Measurements from ENCODE around the gene SOX2. TPM values are rescaled to one million over a fixed set of nuclear protein-coding genes. Genes with fewer than 3 reads are reported as not detected.

SOX2 gene
- polyA plus RNA-seq, 1 donor from 2014 or later: 7.5 TPM

DNA sequence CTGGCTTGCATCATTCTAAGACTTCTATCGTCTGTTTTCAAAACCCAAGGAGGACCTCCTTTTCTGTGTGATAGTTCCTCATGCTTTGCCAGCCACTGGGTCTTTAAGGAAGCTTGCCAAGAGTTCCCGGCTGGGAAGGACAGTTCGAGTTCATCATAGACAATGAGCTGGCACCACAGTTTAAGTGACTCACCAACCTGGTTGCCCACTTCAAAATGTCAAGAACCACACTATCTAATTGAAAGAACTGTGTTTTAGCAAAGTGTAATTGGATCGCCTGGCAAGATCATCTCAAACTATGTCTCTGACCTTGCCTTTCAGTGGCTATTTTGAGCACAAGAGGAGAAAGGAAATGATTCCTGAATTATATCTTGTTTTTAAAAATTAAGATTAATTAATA is 27.9 kb downstream of the SOX2 start:
- Histone ChIP-seq H3K9me3 (ENCODE audit: low read length) (no peaks in the 10 kb centered on the region), H3K4me2 (ENCODE audit: low read length) (no peak overlapping the region), H3K27ac (ENCODE audit: low read length) (no peak overlapping the region), H3K79me2 (replicated peaks; ENCODE audit: insufficient read depth, low read length) (no peaks in the 10 kb centered on the region), H3K27me3 (ENCODE audit: insufficient read depth, low read depth, low read length) (no peaks in the 10 kb centered on the region), H3K4me3 (ENCODE audit: low read length) (no peak overlapping the region), H3K9ac (ENCODE audit: low read length) (no peak overlapping the region), H3K9me2 (ENCODE audit: insufficient read depth, low read length) (no peaks in the 10 kb centered on the region), H3F3A (ENCODE audit: insufficient read depth, low read length, poor library complexity, severe bottlenecking) (no peaks in the 10 kb centered on the region), H2AFZ (ENCODE audit: low read depth, low read length) (no peak overlapping the region), H4K20me1 (ENCODE audit: insufficient read depth) (no peaks in the 10 kb centered on the region), H3K36me3 (ENCODE audit: insufficient read depth, low read length) (no peaks in the 10 kb centered on the region)
- TF ChIP-seq RAD21 (conservative IDR thresholded peaks at IDR 0.05): no peak
- TF ChIP-seq, protein P1, sequence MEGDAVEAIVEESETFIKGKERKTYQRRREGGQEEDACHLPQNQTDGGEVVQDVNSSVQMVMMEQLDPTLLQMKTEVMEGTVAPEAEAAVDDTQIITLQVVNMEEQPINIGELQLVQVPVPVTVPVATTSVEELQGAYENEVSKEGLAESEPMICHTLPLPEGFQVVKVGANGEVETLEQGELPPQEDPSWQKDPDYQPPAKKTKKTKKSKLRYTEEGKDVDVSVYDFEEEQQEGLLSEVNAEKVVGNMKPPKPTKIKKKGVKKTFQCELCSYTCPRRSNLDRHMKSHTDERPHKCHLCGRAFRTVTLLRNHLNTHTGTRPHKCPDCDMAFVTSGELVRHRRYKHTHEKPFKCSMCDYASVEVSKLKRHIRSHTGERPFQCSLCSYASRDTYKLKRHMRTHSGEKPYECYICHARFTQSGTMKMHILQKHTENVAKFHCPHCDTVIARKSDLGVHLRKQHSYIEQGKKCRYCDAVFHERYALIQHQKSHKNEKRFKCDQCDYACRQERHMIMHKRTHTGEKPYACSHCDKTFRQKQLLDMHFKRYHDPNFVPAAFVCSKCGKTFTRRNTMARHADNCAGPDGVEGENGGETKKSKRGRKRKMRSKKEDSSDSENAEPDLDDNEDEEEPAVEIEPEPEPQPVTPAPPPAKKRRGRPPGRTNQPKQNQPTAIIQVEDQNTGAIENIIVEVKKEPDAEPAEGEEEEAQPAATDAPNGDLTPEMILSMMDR (IDR thresholded peaks at IDR 0.05; ENCODE audit: poor library complexity, severe bottlenecking): no peak

DNA sequence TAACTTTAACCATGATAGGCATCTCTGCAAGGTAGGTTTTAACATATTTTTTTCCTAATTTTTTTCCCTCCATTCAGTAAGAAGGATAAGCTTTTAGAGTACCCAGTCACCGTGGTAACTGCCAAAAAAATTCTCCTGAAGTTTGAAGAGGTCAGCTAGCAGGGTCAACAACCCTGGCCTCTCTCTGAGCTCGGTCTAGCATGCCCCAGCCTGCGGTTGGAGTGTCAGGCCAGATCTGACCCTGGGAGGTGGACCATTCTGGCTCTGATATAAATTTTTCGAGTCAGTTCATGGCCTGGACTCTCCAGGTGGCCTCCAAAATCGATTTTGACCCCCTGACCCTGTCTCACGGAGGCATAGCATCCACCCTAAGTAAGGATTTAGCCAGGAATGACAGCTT is 29.7 kb downstream of the SOX2 start:
- no peaks in the 10 kb centered on the region for H3F3A ChIP-seq (ENCODE audit: insufficient read depth, low read length, poor library complexity, severe bottlenecking)
- no peaks in the 10 kb centered on the region for H4K20me1 ChIP-seq (ENCODE audit: insufficient read depth)
- H3K4me3 ChIP-seq (ENCODE audit: low read length): no peak overlapping the region
- no peak overlapping the region for H3K27ac ChIP-seq (ENCODE audit: low read length)
- H3K4me2 ChIP-seq (ENCODE audit: low read length): no peak overlapping the region
- TF ChIP-seq, protein P1 (IDR thresholded peaks at IDR 0.05; ENCODE audit: poor library complexity, severe bottlenecking): no peak
- TF ChIP-seq SMC3 (conservative IDR thresholded peaks at IDR 0.05; ENCODE audit: poor library complexity): no peak
- no peak for TF ChIP-seq EZH2 (IDR thresholded peaks at IDR 0.05; ENCODE audit: borderline replicate concordance, insufficient read depth, low read length, poor library complexity, severe bottlenecking)
- TF ChIP-seq, protein P2, sequence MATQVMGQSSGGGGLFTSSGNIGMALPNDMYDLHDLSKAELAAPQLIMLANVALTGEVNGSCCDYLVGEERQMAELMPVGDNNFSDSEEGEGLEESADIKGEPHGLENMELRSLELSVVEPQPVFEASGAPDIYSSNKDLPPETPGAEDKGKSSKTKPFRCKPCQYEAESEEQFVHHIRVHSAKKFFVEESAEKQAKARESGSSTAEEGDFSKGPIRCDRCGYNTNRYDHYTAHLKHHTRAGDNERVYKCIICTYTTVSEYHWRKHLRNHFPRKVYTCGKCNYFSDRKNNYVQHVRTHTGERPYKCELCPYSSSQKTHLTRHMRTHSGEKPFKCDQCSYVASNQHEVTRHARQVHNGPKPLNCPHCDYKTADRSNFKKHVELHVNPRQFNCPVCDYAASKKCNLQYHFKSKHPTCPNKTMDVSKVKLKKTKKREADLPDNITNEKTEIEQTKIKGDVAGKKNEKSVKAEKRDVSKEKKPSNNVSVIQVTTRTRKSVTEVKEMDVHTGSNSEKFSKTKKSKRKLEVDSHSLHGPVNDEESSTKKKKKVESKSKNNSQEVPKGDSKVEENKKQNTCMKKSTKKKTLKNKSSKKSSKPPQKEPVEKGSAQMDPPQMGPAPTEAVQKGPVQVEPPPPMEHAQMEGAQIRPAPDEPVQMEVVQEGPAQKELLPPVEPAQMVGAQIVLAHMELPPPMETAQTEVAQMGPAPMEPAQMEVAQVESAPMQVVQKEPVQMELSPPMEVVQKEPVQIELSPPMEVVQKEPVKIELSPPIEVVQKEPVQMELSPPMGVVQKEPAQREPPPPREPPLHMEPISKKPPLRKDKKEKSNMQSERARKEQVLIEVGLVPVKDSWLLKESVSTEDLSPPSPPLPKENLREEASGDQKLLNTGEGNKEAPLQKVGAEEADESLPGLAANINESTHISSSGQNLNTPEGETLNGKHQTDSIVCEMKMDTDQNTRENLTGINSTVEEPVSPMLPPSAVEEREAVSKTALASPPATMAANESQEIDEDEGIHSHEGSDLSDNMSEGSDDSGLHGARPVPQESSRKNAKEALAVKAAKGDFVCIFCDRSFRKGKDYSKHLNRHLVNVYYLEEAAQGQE (IDR thresholded peaks at IDR 0.05; ENCODE audit: borderline replicate concordance): no peak
- TF ChIP-seq TAF1 (IDR thresholded peaks at IDR 0.05; ENCODE audit: low read depth): no peak
- TF ChIP-seq RAD21 (conservative IDR thresholded peaks at IDR 0.05): no peak
- no peak for TF ChIP-seq EP300 (conservative IDR thresholded peaks at IDR 0.05; ENCODE audit: poor library complexity, severe bottlenecking)
- no peak for TF ChIP-seq POLR2AphosphoS5 (IDR thresholded peaks at IDR 0.05)
- TF ChIP-seq MXI1 (conservative IDR thresholded peaks at IDR 0.05; ENCODE audit: poor library complexity, severe bottlenecking): no peak
- no peak overlapping the region for H3K9ac ChIP-seq (ENCODE audit: low read length)
- H3K79me2 ChIP-seq (replicated peaks; ENCODE audit: insufficient read depth, low read length): no peaks in the 10 kb centered on the region
- no peaks in the 10 kb centered on the region for H3K9me2 ChIP-seq (ENCODE audit: insufficient read depth, low read length)
- H3K36me3 ChIP-seq (ENCODE audit: insufficient read depth, low read length): no peaks in the 10 kb centered on the region
- no peaks in the 10 kb centered on the region for H3K9me3 ChIP-seq (ENCODE audit: low read length)
- H2AFZ ChIP-seq (ENCODE audit: low read depth, low read length): no peak overlapping the region
- H3K27me3 ChIP-seq (ENCODE audit: insufficient read depth, low read depth, low read length): no peaks in the 10 kb centered on the region
